ENCODE results near the gene FHDC1. TPM values are rescaled to one million over a fixed set of nuclear protein-coding genes. Genes with fewer than 3 reads are reported as not detected.

FHDC1 gene
- total RNA-seq, 1 donor from 2014 or later: 0.22 TPM

DNA sequence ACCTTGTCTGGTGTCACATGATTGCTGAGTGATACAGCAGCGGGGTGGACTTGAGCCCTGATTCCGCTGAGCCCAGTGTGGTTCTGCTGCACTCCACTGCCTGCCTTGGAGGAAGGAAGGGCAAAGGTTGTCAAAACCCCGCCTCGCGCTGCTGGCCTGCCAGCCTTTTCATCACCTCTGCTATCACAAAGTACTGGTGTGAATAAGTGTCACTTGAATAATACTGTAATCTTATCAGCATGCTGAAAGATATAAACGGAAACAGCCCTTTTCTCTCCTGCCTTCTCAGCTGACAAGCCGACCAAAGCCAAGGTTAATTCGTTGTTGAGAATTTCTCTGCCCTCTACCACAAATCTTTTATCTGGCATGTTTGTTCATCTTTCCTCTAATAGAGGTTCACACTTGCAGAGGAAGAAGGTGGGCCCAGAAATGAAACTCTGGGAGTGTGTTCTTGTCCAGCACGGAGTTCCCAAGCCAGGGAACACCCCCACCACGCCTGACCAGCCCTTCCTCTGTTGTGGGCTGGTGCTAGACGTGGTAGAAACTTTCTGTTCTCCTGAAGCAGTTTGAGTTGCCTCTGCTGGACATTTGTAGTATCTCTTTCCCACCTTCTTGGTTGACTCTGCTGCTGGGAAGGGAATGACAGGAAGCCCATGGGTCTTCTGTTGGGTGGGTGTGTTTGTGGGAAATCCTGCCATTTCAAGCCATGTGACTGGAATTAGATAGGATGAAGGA, 21.5 kb downstream of the FHDC1 start:
- intact Hi-C loops (cut with micrococcal nuclease): no loop called here

DNA sequence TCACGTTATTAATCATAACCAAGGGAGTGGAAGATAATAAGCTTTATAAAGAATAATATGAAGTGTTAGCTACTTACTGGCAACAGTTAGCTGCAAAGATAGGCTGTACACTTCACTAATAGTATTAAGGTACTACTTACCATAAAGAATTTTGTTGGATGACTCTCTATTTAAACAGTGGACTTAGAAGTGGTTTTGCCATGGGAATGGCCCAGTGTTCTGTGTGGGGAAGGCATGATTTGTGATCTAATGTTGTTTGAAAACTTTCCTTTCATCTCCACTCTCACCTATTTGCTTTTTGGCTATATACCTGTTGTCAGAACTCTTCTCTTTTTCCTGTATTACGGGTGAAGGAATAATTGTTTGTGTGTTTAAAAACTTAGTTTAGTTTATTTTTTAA, 23.0 kb downstream of the FHDC1 start:
- intact Hi-C loops (cut with micrococcal nuclease): no loop called here

DNA sequence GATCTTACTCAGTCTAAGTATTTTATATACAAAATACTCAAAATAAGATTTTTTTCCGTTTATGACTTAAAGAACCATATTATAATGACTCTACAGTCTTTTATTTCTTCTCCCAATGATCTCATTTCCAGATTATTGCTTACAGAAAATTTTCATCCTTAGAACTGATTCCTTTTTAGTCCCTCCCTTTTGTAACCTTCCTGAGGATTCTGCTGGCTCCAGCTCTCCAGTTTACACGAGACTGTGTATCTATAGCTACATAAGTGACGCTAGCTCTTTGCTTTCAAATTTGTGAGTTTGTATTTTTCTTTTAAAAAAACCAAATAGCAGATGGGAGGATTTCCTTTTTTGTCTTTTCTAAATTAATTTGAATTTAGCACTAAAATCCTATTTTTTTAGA, 24.0 kb downstream of the FHDC1 start:
- intact Hi-C loops (cut with micrococcal nuclease): no loop called here

DNA sequence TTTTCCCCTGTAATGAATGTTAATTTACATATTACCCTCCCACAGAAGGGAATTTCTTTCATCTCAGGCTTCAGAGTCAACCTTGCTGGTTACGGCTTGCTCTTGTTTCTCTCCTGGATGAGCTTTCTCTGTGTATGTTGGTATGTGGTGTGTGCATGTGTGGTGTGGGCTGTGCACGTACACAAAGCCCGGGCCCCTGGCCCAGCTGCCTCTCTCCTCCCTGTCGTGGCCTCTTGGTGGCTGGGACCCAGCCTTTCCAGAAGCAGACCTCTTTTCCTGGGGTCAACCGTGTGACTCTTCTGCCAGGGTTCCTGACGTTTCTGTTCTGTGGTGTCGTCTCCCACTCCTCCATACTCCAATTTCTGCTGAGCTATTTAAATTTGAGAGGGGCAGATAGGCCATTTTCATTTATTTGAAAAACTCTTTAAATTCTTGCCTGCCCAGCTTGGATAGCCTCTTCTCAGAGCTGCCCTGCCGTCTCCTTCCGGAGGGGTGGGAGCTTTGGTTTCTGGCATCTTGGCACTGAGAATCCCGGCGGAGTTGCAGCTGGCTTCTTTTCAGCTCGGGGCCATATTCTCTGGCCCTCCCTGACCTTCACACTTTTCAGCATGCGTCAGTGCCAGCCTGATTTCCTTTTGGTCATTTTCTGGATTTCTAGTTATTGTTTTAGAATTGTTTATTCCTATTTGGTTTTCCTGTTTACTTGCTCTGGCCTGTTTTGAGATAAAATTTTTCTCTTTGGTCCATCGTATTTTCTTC, 25.1 kb downstream of the FHDC1 start:
- intact Hi-C loops (cut with micrococcal nuclease): no loop called here

DNA sequence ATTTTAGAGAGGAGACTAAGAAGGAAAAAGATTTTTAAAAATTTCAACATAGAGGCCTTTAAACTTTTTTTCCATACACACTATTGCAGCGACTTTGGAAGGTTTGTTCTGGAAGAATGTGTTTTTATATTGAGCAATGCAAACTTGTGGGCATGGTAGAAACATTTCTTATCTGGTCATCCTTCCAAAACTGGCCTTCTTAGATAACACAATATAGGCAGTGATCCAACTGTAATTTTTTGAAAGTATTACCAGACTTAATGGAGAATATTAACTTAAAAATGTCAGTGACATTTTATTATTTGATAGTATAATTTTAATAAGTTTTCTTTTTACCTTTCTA, 25.6 kb downstream of the FHDC1 start:
- intact Hi-C loops (cut with micrococcal nuclease): no loop called here

DNA sequence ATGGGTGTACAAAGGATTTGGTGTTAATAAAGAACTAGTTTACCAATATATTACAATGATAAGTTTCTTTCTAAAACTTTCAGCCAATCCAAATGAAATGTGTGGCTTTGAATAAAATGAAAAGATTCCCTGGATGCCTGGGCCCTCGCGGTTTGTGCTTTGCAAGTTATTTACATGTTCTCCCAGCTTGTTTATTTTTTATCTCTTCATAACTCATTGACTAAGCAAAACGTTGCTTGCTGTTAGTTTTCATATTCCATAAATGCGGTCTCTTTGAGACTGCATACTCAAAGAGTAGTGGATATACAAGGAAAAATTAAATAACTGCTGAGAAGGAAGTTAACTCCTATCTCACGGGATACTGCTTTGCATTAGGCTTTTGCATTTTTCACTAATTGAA, 26.0 kb downstream of the FHDC1 start:
- intact Hi-C loops (cut with micrococcal nuclease): no loop called here

DNA sequence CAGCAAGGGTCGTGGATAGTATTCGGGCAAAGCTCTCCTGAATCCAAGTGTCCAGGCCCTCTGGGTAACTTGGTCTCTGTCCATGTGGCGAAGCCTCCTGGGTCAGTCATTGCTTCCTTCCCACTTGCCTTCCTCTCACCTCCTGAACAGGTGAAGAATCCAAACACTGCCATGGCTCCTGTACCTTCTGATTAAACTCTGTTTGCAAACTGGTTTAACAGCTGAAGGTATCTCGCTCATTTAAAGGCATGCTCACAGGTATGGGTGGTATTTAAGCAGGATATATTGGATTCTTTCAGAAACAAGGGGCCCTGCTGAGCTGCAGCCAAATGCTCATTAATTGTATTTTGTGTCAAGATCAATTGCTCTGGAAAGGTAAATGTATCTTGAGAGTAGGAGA, 28.2 kb downstream of the FHDC1 start:
- intact Hi-C loops (cut with micrococcal nuclease): no loop called here

DNA sequence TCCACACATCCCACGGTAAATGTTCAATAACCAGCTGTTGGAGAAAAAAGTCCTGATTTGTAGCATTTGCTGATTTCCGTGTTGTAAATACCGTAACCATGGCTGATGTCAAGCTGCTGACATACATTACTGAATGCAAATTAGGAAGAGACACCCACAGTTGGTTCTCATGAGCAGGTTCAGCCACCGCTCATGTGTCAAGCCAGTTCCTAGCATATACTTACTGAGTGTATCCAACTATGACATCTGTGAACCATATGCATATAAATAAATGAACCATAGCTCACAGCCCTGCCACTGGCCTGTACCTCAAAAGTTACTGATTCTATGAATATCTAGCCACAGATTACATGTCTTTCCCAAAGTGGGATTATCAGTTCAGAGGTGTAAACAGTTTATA, 29.5 kb downstream of the FHDC1 start:
- intact Hi-C loops (cut with micrococcal nuclease): no loop called here

DNA sequence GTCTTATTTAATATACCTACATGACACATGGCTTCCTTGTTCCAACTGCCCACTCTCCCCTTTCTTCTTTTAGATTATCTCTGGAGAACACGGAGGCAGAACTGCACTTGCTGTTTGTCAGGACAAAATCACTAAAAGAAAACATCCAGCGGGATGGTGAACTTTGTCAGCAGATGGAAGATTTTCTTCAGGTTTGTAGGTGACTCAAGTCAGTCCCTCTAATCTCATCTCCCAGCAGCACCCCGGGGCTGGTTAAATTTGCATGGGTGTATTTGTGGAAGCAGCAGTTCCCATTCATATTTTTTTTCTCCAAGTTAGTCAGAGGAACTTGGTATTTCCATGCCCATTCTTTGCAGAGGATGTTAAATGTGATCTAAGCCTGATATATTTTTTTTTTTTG, 31.8 kb downstream of the FHDC1 start:
- intact Hi-C loops (cut with micrococcal nuclease): no loop called here

DNA sequence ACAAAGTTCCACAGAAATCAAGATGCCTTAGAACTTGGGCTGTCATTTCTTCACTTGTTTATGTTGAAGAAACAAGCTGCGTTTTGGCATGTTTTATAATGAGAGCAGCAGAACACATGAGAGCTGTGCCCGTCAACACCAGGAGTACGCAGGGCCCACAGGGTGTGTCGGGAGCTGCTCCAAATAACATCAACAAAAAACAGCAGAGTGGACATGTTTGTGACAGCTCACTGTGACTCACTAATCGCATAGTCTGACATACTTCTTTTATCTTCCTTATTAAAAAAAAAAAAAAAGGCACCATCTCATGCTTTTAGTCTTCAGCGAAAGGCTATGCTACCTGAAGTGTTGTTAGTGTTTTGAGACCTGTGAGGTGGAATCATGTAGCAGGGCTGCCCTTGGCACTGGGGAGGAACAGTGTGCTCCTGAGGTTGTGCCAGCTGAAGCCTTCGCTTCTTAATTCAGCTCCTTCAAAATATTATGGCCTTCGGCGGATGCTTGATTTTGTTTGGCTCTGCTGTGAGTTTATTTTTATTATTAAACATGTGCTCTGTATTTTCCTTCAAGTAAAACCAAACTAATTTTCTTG, 32.8 kb downstream of the FHDC1 start:
- intact Hi-C loops (cut with micrococcal nuclease): no loop called here

DNA sequence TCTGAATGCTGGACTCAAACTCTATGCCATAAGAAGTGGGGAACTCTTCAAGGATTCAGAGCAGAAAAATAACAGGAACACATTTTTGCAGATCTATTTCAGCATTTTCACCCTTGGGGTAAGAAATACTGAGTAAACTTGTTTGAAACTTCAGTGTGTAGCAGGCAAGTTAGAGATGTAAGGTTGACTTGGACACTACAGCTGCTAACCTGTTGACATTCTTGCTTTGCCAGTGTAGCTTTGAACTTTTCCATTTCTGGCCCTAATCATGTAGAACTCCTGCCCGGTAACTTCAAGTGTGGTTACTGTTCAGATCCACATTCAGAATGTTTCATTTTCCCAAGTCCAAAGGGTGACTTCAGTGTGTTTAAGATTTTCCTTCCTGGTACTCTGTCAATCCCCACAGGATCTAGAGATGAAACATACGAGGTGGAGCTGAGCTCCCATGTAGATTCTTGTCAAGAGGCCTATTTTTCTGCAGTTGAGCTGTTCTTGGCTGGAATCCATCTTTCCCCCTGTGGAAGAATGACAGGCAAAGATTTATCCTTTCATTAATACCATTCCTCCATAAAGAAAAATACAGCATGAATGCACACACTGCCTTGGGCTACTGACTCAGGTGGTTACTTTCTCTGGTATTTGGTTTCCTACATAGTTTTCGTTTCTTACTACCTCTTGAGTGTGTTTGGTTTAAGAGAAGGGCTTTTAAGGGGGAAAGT, 34.1 kb downstream of the FHDC1 start:
- intact Hi-C loops (cut with micrococcal nuclease): no loop called here

DNA sequence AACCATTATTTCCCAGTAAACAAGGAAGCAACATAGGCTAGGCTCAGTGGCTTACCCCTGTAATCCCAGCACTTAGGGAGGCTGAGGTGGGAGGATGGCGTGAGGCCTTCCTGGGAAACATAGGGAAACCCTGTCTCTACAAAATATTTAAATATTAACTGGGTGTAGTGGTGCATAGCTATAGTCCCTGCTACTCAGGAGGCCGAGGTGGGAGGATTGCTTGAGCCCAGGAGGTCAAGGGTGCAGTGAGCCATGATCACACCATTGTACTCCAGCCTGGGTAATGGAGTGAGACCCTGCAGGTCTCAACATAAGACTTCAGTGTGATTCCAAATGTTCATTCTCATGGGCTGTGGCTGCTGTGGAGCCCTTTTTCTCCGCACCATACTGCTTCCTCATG, 34.9 kb downstream of the FHDC1 start:
- intact Hi-C loops (cut with micrococcal nuclease): no loop called here

DNA sequence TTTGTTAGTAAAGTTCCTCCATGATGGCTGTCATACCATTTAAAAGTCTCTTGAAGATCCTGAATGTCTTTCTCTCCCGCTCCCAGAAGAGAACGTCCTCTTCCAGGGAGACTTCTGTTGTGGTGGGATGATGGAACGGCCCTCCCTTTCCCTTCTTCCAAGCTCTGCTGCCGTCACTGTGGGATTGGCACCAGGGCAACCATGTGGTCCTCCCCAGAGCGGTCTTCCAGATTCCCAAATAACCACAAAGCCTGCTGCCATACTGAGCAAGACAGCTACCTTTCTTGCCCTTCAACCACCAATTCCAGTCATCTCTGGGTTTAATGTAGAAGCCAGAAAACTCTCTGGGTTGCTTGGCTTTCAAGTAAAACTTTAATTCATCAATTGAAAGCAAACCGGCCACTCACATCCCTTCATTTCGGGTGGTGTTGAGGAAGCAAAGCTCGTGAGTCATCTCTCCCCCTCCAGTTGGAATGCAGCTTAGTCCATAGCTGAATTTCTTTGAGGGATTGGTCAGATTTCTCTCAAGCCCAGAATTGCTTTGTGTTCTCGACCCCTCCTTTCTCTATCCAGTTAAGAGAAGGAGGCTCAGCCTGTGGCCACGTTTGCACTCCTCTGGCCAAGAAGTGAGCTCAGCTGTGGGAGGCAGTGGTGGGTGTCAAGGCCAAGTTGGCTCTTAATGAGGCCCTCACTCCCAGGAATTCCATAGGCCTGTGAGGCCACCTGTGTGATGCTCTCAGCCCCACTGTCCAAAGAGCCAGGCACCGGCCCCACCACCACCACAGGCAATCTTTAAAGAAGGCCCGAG, 36.9 kb downstream of the FHDC1 start:
- intact Hi-C loops (cut with micrococcal nuclease): no loop called here

DNA sequence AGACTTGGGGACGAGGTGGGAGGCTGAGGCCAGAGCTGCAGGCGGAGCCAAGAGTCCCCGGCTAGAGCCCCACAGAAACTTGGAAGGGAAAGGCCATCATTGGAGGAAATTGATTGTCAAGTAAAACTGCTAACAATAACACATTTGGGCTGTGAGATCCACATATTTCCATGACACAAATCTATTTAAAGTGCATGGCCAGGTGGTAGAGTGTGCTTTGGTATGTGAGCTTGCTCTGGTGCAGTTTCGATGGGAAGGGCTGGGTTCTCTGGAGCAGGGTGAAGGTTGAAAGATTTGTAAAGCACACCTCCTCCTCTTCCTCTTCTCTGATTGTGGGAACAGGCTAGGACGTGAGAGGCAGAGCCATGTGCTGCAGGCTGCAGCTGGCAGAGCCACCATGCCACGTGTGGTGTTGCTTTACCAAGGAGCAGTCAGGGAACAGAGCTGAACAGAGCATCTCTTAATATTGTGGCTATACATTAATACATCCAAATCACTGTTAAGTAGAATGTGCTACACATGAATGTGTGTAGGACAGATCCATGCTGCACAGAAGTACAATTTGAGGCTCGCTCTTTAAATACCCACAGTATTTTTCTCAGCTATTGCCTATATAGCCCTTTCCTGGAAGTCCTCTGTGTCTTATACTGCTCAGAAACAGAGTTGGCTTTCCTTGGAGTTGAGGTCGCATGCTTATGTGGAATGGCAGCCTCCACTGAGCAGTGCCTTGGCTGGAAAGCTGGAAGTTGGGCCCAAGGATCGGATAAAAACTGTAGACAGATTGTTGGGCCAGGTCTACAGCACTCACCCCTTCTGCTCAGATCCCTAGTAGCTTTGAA, 37.7 kb downstream of the FHDC1 start:
- intact Hi-C loops (cut with micrococcal nuclease): no loop called here

DNA sequence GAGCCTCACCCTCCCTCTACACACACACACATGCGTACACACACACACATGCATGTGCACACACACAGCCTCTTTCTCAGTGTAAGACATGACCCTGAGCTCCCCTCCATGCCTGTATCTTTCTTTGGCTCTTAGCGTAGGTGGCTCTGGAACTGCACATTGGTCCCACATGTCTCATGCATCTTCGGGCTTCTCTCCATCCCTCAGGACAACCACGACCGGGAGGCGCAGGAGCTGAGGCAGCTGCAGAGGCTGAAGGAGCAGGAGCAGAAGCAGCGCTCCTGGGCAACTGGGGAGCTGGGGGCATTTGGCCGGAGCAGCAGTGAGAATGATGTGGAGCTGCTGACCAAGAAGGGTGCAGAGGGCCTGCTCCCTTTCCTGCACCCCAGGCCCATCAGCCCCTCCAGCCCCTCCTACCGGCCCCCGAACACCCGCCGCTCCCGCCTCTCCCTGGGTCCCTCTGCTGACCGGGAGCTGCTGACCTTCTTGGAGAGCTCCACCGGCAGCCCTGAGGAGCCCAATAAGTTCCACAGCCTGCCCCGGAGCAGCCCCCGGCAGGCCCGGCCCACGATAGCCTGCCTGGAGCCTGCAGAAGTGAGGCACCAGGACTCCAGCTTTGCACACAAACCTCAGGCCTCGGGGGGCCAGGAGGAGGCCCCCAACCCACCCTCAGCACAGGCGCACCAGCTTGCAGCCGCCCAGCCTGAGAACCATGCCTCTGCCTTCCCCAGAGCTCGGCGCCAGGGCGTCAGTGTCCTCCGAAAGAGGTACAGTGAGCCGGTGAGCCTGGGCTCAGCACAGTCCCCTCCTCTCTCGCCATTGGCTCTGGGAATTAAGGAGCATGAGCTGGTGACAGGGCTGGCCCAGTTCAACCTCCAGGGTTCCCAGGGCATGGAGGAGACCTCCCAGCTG, 38.6 kb downstream of the FHDC1 start:
- intact Hi-C loops (cut with micrococcal nuclease): no loop called here

DNA sequence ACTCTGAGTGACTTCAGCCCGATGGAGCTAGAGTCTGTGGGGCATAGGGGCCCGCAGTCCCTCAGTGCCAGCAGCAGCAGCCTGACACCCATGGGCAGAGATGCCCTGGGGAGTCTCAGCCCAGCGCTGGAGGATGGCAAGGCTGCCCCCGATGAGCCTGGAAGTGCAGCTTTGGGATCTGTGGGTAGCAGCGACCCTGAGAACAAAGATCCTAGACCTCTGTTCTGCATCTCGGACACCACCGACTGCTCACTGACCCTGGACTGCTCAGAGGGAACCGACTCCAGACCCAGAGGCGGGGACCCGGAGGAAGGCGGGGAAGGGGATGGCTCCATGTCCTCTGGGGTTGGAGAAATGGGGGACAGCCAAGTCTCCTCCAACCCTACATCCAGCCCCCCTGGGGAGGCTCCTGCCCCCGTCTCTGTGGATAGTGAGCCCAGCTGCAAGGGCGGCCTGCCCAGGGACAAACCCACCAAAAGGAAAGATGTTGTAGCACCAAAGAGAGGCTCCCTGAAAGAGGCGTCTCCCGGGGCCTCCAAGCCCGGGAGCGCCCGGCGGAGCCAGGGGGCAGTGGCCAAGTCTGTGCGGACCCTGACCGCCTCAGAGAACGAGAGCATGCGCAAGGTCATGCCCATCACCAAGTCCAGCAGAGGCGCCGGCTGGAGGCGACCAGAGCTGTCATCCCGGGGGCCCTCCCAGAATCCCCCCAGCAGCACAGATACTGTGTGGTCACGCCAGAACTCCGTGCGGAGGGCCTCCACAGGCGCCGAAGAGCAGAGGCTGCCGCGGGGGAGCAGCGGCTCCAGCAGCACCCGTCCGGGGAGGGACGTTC, 39.5 kb downstream of the FHDC1 start:
- intact Hi-C loops (cut with micrococcal nuclease): no loop called here

DNA sequence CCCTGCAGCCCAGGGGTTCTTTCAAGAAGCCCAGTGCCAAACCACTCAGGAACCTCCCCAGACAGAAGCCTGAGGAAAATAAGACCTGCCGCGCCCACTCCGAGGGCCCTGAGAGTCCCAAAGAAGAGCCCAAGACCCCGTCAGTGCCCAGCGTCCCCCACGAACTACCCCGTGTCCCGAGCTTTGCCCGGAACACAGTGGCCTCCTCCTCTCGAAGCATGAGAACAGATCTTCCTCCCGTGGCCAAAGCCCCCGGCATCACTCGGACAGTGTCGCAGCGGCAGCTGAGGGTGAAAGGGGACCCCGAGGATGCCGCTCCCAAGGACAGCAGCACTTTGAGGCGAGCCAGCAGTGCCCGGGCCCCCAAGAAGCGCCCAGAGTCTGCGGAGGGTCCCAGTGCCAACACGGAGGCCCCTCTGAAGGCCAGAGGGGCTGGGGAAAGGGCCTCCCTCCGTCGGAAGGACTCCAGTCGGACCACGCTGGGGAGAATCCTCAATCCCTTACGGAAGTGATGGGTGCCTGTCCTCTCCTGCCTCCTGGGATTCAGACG, 40.2 kb downstream of the FHDC1 start:
- intact Hi-C loops (cut with micrococcal nuclease): no loop called here

DNA sequence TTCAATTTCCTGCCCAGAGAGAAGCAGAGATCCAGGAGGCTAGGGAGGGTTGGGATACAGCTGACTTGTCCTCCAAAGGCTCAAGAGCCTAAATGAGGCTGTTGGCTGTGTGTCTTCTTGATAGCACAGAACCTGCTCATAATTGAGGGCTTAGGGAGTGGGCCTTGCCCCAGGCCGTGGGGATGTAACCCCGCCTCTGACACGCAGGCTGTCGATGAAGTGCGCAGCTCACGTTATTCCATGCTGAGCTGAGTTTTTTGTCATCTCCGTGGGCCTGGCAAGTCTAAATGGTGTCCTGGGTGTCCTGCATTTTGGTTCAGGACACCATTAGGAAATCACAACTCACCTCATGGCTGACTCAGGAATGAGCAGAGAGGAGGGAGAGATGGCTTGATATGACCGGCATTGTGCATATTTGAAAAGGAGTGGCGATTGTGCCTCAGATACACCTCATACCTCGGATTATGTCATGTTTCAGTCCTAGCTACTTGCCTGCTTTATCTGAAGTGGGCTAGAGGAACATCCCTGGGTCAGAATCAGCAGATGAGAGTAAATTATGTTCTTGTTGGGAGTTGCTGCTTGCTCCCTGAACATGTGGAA, 43.7 kb downstream of the FHDC1 start:
- intact Hi-C loops (cut with micrococcal nuclease): no loop called here
